Left ventricle myocardium superior (tissue), 1 donor: Measurements from ENCODE around the gene SOX10. TPM values are rescaled to one million over a fixed set of nuclear protein-coding genes. Genes with fewer than 3 reads are reported as not detected.

Experiments
- ATAC-seq: fragments of 200-7000 bp; cut with Tn5 transposase; one replicate; pipeline ENCODE4 v1.9.1; 2020; ENCODE audit warnings: mild to moderate bottlenecking, moderate library complexity
- DNase-seq: peaks from one replicate; pipeline ENCODE4 v3.0.0-alpha.2; 2020
- intact Hi-C: fragments of 100-400 bp; cut with micrococcal nuclease; formaldehyde crosslinking; loops from one replicate; pipeline ENCODE4 v1.11.0; 2022
- long read RNA-seq: library from polyadenylated mRNA; unstranded; transcript quantifications from one replicate; pipeline ENCODE4 v2.0.0, GENCODE V29; 2021
- total RNA-seq: library from RNA; stranded (reverse); fragmentation: NEBNext Ultra II Directional; extraction: Animal tissue kit (Norgen Biotek cat#: 25700); gene quantifications from one replicate; pipeline ENCODE4 v1.2.1, GENCODE V29; 2021
- donor health status: DM: no; HTN: yes; CAD: no; lungs with severe emphysema.

The SOX10 gene
- total RNA-seq, result 1.9 TPM
- long read RNA-seq, result 0 reads

DNA sequence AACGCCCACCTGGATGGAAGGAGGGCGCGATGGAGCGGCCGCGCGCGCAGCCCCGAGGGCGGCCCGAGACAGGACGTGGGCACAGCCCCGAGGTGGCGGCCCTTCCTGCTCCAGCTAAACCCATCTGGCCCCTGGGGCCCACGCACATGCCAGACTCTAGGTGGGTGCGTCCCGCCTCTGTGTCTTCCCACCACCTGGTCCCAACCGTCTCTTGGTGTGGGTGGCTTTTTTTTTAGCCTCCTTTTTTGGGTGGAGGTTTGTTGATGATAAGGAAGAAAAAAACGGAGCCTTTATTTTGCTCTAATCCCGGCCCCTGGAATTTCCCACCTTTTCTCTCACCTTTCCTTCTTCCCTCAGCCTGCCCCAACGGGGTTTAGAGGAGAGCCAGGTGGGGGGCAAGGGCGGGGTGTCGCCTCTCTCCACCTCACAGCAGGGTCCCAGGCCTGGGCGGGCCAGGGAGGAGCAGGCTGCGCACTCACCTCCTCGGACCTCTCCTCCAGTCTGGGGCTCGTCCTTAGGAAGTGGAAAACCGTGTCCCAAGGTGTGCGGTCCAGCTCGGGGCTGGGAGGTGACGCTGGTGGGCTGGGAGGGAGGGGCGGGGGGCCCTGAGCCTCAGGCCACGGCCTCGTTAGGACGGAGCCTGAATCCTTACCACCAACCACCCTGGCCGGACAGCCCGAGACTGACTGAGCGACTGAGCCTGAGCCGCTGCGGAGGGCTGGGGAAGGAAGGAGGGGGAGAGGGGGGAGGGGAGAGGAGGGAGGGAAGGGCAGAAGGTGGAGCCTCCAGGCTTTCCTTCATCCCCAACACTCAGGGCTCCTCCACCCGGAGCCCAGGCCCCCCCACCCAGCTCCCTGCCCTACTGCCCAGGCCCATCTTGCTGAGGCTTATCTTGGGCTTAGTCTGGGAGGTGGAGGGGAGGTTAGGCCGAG is at the start of gene SOX10:
TSS of gene SOX10 (minus strand) at position 696 of the 932 bp plus-strand sequence. CDS start 771 bp downstream, outside the sequence.
- DNase-seq (no peak), ATAC-seq (peak; percentile 9)
- intact Hi-C loops, result no loop called here

DNA sequence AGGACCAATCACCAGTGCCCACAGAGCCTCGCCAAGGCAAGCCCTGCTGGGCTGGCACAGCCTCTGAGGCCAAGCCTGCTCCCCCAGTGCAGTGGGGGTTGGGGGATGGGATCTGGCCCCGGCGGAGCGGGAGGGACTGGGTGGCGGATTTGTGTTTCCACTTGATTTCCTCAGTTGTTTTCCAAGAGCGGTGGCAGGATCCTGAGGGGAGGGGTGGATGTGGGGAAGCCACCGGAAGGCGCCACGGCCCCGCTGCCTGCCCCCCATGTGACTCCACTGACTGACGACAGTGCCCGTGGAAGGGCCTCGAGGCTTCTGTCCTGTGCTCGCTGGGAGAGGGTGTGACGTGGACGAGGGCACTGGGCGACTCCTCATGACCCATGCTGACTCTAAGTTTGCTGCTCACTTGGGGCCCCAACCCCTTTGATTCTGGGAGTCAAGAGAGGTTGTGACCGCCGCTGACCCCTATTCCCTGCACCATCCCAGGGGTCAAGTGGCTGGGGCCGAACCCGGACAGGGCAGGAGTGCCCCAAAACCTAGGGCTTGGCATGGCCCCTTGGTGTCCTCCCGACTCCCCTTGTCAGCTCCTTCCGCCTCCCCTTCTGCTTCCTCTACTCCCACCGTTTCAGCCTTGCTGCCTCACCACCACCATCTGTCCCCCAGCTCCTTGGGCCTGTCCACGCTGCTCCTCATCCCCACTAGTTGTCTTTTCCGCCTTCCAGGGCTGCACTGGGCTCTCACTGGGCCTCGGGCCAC is 49.3 kb upstream of the SOX10 start:
- intact Hi-C loops, result no loop called here
- ATAC-seq (peak; percentile 23), DNase-seq (no peak)

DNA sequence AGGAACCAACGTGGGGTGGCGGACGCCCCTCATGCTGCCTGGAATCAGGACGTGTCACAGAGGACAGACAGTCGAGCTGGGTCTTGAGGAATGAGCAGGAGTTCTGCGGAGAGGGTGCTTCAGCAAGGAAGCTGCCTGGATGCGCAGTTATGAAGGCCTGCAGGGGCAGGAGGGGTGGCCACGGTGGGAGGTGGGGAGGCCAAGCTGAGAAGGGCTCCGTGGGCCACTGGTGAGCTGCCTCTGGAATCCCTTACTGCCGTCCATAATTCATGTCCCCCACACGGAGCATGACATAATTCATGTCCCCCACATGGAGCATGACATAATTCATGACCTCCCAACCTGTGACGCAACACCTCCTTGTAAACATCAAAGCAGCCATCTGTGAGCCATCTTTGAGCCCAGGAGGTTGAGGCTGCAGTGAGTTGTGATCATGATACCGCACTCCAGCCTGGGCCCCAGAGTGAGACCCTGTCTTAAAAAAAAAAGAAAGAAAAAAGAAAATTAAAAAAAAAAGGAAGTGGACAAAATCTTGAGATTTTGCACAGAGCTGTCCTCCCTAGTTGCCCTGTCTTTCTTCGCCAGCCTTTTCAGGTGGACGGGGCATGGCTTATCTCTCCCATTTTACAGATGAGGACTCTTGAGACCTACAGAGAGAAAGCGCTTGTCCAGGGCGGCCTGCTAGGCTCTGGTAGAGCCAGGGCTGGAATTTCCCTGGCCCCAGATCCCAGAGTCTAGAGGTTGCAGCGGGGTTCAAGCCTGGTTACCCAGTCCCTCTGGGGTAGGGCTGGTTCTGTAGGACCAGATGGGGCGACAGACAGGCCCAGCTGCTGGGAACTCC is 48.5 kb upstream of the SOX10 start:
- intact Hi-C loops, result no loop called here
- ATAC-seq (no peak), DNase-seq (no peak)

DNA sequence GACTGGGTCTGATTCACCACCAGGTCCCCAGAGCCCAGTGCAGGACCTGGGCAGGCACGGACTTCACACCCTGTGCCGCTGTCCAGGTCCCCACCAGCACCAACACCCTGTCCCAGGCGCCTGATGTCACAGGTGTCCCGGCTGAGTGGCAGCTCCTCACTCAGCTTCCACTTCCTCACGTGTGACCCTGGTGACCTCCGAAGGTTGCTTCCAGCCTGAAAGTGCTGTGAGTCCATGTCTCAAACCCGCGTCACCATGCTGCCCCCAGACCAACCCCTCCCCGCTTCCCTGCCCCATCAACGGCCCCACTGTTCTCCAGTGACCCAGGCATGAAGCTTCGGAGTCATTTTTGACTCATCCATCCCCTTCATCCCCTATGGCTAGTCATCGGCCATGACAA is 47.1 kb upstream of the SOX10 start:
- no peak for DNase-seq
- no peak for ATAC-seq
- intact Hi-C loops, result no loop called here

DNA sequence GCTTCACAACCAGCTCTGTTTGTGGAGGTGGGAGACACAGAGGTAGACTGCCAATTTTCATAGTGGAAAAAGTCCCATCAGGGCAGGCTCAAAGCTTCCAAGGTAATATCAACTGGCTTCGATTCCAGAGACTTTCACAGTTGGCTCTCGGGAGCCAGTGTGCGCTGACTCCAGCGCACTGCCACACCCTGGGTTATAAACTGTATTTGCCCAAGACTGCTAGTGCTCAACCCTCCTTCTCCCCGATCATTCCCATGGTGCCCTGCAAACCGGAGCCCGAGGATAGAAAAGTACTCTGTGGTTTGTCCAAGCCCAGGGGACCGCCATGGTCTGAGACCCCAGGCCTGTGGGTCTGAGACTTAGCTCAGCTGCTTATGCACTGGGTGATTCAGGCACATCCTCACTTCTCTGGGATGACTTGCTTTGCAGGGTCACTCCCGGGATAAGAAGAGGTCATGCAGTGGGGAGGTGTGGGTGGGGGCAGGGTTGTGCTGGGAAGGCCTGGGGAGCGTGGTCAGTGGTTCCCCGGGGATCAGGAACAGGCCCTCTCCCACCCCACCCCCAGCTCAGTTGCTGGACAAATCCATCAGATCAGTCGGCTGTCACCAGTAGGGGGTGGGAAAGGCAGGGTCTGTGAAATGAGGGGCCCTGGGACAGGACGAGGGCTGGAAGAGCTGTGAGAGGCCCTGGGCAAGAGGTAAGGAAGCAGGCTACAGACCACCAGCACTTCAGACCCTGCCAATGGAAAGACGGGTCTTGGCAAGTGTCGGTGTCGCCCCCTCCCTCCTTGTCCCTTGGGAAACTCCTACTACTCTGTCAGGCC is 46.2 kb upstream of the SOX10 start:
- no peak for ATAC-seq
- intact Hi-C loops, result no loop called here
- no peak for DNase-seq

DNA sequence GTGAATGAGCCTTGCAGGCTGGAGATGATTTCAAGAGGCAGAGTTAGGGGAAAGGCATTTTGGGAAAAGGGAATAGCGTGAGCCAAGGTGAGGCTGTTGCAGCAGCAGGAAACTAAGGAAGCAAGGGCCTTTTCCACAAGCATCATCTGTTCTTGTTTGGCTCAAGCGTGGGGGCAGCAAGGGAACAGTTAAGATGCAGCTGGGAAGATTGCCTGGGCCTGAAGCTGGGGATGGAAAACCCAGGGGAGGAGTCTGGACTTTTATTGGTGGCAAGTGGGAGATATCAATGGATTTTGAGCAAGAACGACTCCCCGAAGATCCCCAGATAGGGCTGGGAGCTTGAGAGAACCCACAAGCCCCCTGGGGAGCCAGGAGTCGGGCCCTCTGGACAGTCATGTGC is 45.5 kb upstream of the SOX10 start:
- no peak for ATAC-seq
- intact Hi-C loops, result no loop called here
- DNase-seq, result no peak

DNA sequence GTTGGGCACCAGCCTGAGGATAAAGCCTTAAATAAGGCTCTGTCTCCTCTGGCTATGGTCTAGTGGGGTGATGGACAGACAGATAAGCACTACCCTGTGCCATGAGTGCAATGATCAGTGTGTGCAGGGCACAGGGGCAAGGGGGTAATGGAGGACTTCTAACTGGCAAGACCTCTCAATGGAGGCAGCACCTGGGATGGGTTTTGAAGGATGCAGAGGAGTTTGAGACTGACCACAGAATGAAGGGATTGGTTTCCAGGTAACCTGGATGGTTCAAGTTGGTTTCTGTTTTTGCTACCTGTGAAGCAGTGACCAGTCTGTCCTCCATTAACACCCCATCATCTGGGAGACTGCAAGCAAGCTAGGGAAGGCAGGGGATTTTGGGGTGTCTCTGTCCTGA is 45.0 kb upstream of the SOX10 start:
- intact Hi-C loops, result no loop called here
- DNase-seq (no peak), ATAC-seq (no peak)

DNA sequence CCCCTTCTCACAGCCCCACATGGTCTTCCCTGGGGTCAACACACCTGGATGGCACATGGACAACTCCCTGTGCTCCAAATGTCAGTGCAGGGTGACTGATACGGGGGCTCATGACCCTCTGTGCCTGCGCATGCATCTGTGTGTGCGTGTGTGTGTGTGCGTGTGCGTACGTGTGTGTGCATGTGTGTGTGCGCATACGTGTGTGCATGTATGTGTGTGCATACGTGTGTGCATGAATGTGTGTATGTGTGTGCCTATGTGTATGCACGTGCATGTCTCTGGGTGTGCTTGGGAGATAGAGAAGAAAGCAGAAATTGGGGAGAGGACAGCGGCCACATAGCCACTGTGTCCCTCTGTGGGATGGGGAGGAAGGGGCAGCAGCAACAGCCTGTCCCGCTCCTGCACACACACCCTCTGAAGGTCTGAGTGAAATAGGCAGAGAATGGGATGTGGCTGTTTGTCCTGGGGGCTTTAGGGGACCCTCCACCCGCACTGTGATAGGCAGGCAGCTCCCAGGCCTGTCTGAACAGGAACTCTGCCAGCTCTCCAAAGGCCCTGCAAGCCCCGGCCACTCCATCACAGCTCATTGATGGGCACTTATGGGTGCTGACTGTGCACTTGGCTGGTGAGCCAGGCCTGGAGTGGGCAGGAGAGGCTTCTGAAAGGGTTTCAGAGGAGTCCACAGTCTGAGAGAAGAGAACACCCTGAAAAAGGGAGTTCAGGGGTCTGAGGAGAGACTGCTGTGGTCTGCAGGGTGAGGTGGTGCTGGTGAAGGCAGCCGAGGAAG is 44.2 kb upstream of the SOX10 start:
- no peak for ATAC-seq
- DNase-seq, result no peak
- intact Hi-C loops, result no loop called here

DNA sequence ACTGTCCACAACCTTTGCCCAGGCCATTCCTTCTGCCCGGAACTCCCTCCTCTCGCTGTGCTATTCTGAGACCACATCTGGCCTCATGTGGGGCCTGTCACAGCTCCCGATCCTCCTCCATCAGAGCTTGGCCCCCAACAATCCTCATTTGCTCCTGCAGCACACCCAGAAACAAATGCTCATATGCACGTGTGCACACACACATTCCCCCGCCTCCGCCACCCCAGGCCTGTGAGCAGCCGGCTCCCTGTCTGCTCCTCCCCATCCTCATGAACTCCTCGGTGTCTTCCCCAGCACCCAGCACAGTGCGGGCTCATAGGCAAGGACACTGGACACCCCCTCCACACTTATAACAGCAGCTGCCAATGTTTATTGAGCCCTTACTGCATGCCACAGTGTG is 43.1 kb upstream of the SOX10 start:
- DNase-seq, result no peak
- ATAC-seq, result peak; percentile 7
- intact Hi-C loops, result no loop called here

DNA sequence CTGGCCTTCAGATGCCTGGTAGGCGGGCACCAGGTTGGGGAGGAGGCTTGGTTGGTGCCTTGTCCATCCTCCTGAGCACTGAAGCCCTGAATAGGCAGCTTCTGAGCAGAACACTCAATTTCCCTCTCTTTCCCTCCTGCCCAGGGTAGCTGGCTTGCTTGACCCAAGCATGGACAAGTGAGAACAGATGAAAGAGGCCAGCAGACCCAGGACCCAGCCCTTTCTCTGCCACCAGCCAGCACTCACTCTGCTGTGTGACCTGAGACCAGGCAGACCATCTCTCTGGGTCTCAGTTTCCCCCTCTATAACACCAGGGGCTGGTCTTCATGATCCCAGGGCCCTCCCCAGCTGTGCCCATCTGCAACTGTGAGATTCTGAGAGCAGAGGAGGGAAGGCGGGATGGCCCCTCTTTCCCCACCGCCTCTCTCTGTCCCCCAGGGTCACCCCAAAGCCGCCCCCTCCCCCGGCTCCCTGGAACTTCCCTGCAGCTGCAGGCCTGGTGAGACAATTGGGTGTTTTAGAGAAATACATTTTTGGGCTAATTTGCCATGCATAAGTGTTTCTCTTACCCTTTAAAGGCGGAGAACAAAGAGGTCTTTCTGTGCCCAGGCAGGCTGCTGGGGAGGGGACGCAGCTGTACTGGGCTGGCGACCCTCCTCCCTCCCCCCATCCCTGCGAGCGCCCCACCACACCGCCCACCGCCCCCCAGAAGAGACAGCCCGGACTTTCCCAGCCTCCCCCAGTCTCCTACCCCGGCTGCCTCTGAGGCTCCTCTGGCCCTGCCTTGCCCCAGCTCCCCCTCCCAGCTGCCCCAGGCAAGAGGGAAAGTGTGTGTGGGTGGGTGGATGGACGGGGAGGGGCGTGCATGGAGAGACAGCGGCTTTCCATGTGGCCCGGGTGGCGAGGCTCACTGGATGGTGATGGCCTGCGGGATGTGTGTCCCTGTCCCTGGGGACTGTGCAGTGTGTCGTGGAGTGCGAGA is 42.1 kb upstream of the SOX10 start:
- intact Hi-C loops, result no loop called here
- ATAC-seq (peak; percentile 9), DNase-seq (no peak)

DNA sequence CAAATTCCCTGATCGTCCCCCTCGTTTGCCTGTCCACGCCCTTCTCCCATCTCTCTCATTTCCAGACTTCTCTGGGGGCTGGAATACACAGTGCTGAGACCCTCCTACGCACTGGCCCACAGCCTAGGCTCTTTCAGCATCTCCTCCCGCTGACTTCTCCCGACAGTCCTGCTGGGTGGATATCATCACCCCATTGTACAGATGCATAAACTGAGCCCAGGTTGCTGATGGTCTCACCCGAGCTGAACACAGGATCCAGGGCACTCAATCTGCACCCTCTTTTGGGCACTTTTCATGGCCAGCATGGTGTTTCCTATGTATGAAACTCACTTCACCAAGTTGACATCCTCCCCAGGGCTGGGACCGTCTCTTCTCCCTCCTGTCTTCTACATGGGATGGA is 41.2 kb upstream of the SOX10 start:
- no peak for ATAC-seq
- no peak for DNase-seq
- intact Hi-C loops, result no loop called here

DNA sequence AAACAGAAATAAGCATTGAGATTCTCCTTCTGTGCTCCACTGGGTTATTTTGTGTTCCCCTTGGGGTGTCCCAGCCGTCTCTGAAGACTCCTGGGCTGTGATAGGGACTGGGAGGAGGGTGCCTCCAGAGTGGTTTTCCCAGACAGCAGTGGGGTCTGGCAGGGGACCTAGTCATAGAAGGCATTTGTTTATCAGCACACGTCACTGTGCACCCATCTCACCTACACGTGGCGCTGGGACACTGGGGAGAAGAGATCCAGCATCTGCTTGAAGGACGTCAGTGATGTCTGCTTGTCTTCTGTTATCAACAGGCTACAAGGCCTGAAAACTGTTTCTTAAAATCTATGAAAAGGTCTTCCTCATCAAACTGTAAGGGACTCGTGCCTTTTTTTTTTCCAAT is 38.7 kb upstream of the SOX10 start:
- DNase-seq (no peak), ATAC-seq (no peak)
- intact Hi-C loops, result no loop called here

DNA sequence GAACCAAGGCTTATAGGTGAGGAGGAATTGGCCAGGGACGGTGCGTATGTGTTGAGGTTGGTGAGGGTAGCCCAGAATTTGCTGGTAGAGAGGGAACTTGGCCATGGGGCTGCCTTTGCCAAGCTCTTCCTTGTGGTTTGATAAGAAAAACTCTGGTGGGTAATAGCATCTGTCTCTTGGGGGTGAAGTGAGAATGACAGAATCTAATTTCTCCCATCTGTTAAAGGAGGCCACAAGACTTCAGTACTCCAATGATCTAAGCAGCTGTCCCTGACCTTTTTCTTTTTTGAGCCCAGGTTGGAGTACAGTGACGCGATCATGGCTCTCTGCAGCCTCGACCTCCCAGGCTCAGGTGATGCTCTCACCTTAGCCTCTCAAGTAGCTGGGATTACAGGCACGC is 36.9 kb upstream of the SOX10 start:
- ATAC-seq, result no peak
- intact Hi-C loops, result no loop called here

DNA sequence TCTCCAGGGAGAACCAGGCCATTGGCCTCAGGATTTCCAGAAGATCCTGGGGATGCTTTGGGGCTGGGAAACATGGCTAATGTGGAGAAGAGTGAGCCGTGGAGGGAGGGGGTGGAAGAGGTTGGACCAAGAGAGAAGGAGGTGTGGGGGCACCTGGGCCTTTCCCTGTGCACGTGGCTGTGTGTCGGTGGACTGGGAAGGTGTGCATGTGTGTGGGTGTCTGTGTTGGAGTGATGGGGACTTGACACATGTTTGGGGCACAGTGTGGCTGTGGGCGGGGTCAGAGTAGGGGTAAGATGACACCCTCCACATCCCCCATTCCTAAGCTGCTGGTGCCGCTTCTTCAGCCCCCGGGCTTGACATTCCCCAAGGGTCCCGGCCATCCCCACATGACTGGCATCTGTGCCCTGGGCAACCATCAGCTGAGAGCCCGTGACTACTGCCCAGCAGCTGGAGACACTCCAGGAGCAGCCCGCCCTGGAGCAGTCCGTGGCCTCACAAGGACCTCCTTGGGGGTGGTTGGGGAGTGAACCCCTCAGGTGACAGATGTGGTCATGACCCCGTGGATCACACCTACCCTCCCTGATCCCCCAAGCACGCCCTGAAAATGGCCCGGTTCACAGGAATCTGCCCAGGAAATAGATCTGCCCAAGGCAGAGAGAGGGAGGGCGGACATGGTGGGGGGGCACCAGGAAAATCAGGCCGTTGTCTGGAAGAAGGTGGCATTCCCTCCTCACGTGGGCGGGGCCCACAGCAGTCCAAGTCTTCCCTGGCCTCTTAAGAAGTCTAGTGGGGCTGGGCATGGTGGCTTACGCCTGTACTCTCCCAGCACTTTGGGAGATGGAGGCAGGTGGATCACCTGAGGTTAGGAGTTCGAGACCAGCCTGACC is 34.8 kb upstream of the SOX10 start:
- DNase-seq, result no peak
- no peak for ATAC-seq
- intact Hi-C loops, result no loop called here

More for the DNA sequence above, 36.9 kb upstream of the SOX10 start:
- DNase-seq, result no peak

DNA sequence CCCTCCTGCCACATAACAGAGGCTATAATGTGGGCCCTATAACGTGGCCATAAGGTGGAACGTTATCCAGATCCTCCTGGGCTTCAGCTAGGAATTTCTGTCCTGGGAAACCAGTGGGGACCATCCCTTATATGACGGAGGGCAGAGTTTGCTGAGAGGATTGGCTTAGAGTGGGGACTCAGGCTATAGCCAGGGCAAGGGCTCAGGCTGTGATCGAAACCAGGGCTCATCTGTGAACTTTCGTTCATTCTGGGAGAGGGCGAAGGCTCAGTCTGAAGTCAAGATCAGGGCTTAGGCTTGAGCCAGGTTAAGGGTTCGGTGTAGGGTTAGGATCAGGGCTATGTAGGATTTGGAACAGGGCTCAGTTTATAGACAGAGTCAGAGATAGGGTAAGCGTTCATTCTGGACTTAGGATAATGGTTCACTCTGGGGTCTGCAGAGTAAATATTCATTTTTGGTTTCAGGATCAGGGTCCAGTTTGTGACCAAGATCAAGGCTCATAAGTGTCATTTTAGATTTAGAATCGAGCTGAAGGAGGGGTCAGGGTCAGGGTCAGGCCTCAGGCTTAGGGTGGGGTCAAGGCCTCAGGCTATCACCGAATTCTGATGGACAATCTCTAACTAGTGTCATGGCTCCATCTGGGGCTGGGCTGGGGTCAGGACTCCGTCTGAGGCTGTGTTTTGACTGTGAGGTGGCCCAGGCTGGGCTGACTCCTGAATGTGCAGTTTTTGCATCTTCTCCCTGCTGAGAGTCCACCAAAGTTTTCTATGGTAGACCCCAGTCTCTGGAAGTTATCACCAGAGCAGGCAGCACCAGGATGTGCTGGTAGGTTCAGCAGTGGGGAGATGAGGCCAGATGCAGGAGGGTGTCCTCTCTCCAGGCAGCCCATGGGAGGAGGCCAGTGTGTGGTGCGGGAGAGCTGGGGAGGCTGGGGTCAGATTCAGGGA is 33.9 kb upstream of the SOX10 start:
- no peak for DNase-seq
- intact Hi-C loops, result no loop called here
- no peak for ATAC-seq
